Measurements from ENCODE around the gene PPP5C. TPM values are rescaled to one million over a fixed set of nuclear protein-coding genes. Genes with fewer than 3 reads are reported as not detected.

The PPP5C gene
- total and polyA plus RNA-seq, 2 of the 13 experiments (the other 11 are each of a cell fraction or from before 2014, with no cell fraction given), result 41.6 to 67.9 TPM

GRCh38 chr19:46415804-46416709, 69.2 kb downstream of the PPP5C start (continued):
- TF ChIP-seq ZNF687 (CRISPR knock-in tag; IDR thresholded peaks at IDR 0.05) (peak; percentile 56), ZNF772 (CRISPR knock-in tag; IDR thresholded peaks at IDR 0.05) (peak; percentile 35; the same call in 1 of the 2 replicates), MLX (CRISPR knock-in tag; IDR thresholded peaks at IDR 0.05) (peak; percentile 30; the same call in 1 of the 2 replicates), PITX1 (CRISPR knock-in tag; IDR thresholded peaks at IDR 0.05) (peak; percentile 60), ZSCAN29 (CRISPR knock-in tag; conservative IDR thresholded peaks at IDR 0.05) (0 out of 2 replicates have a peak, but pooled peaks have one; percentile 27), SKIL (CRISPR knock-in tag; IDR thresholded peaks at IDR 0.05; ENCODE audit: borderline replicate concordance) (peak; percentile 51; the same call in 1 of the 2 replicates), NAIF1 (CRISPR knock-in tag; IDR thresholded peaks at IDR 0.05; ENCODE audit: borderline replicate concordance) (peak; percentile 99), FOXK1 (CRISPR knock-in tag; IDR thresholded peaks at IDR 0.05; ENCODE audit: borderline replicate concordance, low read depth) (0 out of 2 replicates have a peak, but pooled peaks have one; percentile 7), MIER3 (CRISPR knock-in tag; IDR thresholded peaks at IDR 0.05; ENCODE audit: borderline replicate concordance) (peak; percentile 35; the same call in 1 of the 2 replicates), ZNF350 (CRISPR knock-in tag; IDR thresholded peaks at IDR 0.05; ENCODE audit: borderline replicate concordance, low read depth) (peak; percentile 45; the same call in 1 of the 2 replicates), ZNF331 (CRISPR knock-in tag; IDR thresholded peaks at IDR 0.05) (peak; percentile 45; the same call in 1 of the 2 replicates), HDAC1 (CRISPR knock-in tag; IDR thresholded peaks at IDR 0.05) (peak; percentile 57; the same call in 1 of the 2 replicates), BCL6 (CRISPR knock-in tag; IDR thresholded peaks at IDR 0.05) (0 out of 2 replicates have a peak, but pooled peaks have one; percentile 9)
